Activated naive CD4-positive, alpha-beta T cell treated with anti-CD3 and anti-CD28 coated beads, Interleukin-2, amount 50 U/mL, for 72 hours (primary cell): Measurements from ENCODE around the gene CNKSR3. TPM values are rescaled to one million over a fixed set of nuclear protein-coding genes. Genes with fewer than 3 reads are reported as not detected.
"Not testable (repeated sequence)": the region's sequence is repeated elsewhere in the genome, so short reads cannot be mapped to it uniquely, and the experiment has no call there.

Experiments used
- ATAC-seq, 2 donors: fragments of 150-1000 bp; cut with Tn5 transposase; 2 replicates each; pipeline ENCODE4 v1.10.0; 2021; ENCODE audit warnings: mild to moderate bottlenecking in 2 of 2, moderate library complexity in 2 of 2
- DNase-seq, 2 donors: peaks; one replicate each; pipeline ENCODE4 v3.0.0; 2021 to 2022; ENCODE audit warnings: low spot score in 2 of 2
- H3K27ac Mint-ChIP-seq, 2 donors: one replicate each; pipeline ENCODE4 v1.8.0; 2022; ENCODE audit warnings: mild to moderate bottlenecking in 2 of 2, mixed read lengths in 2 of 2
- H3K36me3 Mint-ChIP-seq, 2 donors: one replicate each; pipeline ENCODE4 v1.8.0; 2022; ENCODE audit warnings: mixed read lengths in 2 of 2
- H3K9me3 Mint-ChIP-seq, 2 donors: one replicate each; pipeline ENCODE4 v1.8.0; 2022; ENCODE audit warnings: mixed read lengths in 2 of 2
- total RNA-seq, 2 donors: library from RNA; stranded (reverse); gene quantifications; one replicate each; pipeline ENCODE4 v1.2.3, GENCODE V29; 2022

Gene CNKSR3
- total RNA-seq, 2 donors from 2014 or later: 0.78 TPM; not detected in 1

- Mint-ChIP-seq H3K36me3 (no peaks in the 10 kb centered on the region), H3K9me3 (no peaks in the 10 kb centered on the region), H3K27ac (no peak overlapping the region)
- ATAC-seq: no peak
- no peak for DNase-seq
Observed at GRCh38 chr6:154535851-154536250, 25.4 kb upstream of the CNKSR3 start.

- H3K36me3 Mint-ChIP-seq: no peaks in the 10 kb centered on the region
- ATAC-seq (no peak), DNase-seq (no peak)
- no peak overlapping the region for H3K27ac Mint-ChIP-seq
- H3K9me3 Mint-ChIP-seq: no peaks in the 10 kb centered on the region
Observed at GRCh38 chr6:154535147-154535546, 24.7 kb upstream of the CNKSR3 start.

- Mint-ChIP-seq H3K27ac (no peak overlapping the region), H3K36me3 (no peaks in the 10 kb centered on the region), H3K9me3 (no peaks in the 10 kb centered on the region)
- ATAC-seq: no peak
- DNase-seq: no peak
Observed at GRCh38 chr6:154534531-154534930, 24.0 kb upstream of the CNKSR3 start.

GRCh38 chr6:154532426-154532825, 21.9 kb upstream of the CNKSR3 start:
- DNase-seq: no peak
- no peak for ATAC-seq
- peaks cover 0 to 3% of the 10 kb centered on the region in 2 donors for H3K9me3 Mint-ChIP-seq
- no peak overlapping the region for H3K27ac Mint-ChIP-seq
- no peaks in the 10 kb centered on the region for H3K36me3 Mint-ChIP-seq

- Mint-ChIP-seq H3K36me3 (no peaks in the 10 kb centered on the region), H3K9me3 (peaks cover 0 to 3% of the 10 kb centered on the region in 2 donors), H3K27ac (no peak overlapping the region)
- ATAC-seq (no peak), DNase-seq (no peak)
Observed at GRCh38 chr6:154529957-154530356, 19.5 kb upstream of the CNKSR3 start.

- Mint-ChIP-seq H3K27ac (no peak overlapping the region), H3K36me3 (no peaks in the 10 kb centered on the region), H3K9me3 (peaks cover 0 to 7% of the 10 kb centered on the region in 2 donors)
- ATAC-seq (no peak), DNase-seq (no peak)
Observed at GRCh38 chr6:154528310-154528915, 17.9 kb upstream of the CNKSR3 start.

GRCh38 chr6:154526996-154527395, 16.5 kb upstream of the CNKSR3 start:
- Mint-ChIP-seq H3K27ac (no peak overlapping the region), H3K36me3 (no peaks in the 10 kb centered on the region), H3K9me3 (peaks cover 0 to 7% of the 10 kb centered on the region in 2 donors)
- ATAC-seq (no peak), DNase-seq (no peak)

GRCh38 chr6:154522576-154522975, 12.1 kb upstream of the CNKSR3 start:
- H3K27ac Mint-ChIP-seq: no peak overlapping the region

GRCh38 chr6:154521412-154521811, 10.9 kb upstream of the CNKSR3 start:
- H3K9me3 Mint-ChIP-seq: peaks cover 0 to 4% of the 10 kb centered on the region in 2 donors
- DNase-seq (no peak), ATAC-seq (no peak)
- H3K27ac Mint-ChIP-seq: no peak overlapping the region
- no peaks in the 10 kb centered on the region for H3K36me3 Mint-ChIP-seq

More at GRCh38 chr6:154522576-154522975, 12.1 kb upstream of the CNKSR3 start:
- ATAC-seq: no peak
- Mint-ChIP-seq H3K9me3 (peaks cover 0 to 4% of the 10 kb centered on the region in 2 donors), H3K36me3 (no peaks in the 10 kb centered on the region)
- DNase-seq: no peak

- Mint-ChIP-seq H3K9me3 (peaks cover 0 to 4% of the 10 kb centered on the region in 2 donors), H3K27ac (no peak overlapping the region), H3K36me3 (no peaks in the 10 kb centered on the region)
- DNase-seq (no peak), ATAC-seq (no peak)
Observed at GRCh38 chr6:154520280-154520679, 9.8 kb upstream of the CNKSR3 start.

- H3K36me3 Mint-ChIP-seq: no peaks in the 10 kb centered on the region
- no peaks in the 10 kb centered on the region for H3K9me3 Mint-ChIP-seq
- H3K27ac Mint-ChIP-seq: no peak overlapping the region
- DNase-seq (no peak), ATAC-seq (no peak)
Observed at GRCh38 chr6:154518396-154518795, 7.9 kb upstream of the CNKSR3 start.

- no peak for ATAC-seq
- Mint-ChIP-seq H3K27ac (no peak overlapping the region), H3K36me3 (no peaks in the 10 kb centered on the region), H3K9me3 (no peaks in the 10 kb centered on the region)
- DNase-seq: no peak
Observed at GRCh38 chr6:154516276-154516675, 5.8 kb upstream of the CNKSR3 start.

- ATAC-seq (no peak), DNase-seq (no peak)
- Mint-ChIP-seq H3K27ac (no peak overlapping the region), H3K9me3 (no peaks in the 10 kb centered on the region), H3K36me3 (no peaks in the 10 kb centered on the region)
Observed at GRCh38 chr6:154515826-154516225, 5.3 kb upstream of the CNKSR3 start.

- not testable (repeated sequence) for H3K27ac Mint-ChIP-seq, DNase-seq, H3K9me3 Mint-ChIP-seq, H3K36me3 Mint-ChIP-seq, ATAC-seq
Observed at GRCh38 chr6:154515076-154515475, 4.6 kb upstream of the CNKSR3 start.

GRCh38 chr6:154514481-154514880, 4.0 kb upstream of the CNKSR3 start:
- Mint-ChIP-seq H3K9me3 (no peaks in the 10 kb centered on the region), H3K36me3 (no peaks in the 10 kb centered on the region), H3K27ac (no peak overlapping the region)
- ATAC-seq: no peak
- DNase-seq: no peak

GRCh38 chr6:154513601-154514320, 3.3 kb upstream of the CNKSR3 start:
- H3K36me3 Mint-ChIP-seq: no peaks in the 10 kb centered on the region
- no peaks in the 10 kb centered on the region for H3K9me3 Mint-ChIP-seq
- no peak for DNase-seq
- no peak overlapping the region for H3K27ac Mint-ChIP-seq
- no peak for ATAC-seq

GRCh38 chr6:154512201-154512600, 1.7 kb upstream of the CNKSR3 start:
- DNase-seq (no peak), ATAC-seq (no peak)
- H3K9me3 Mint-ChIP-seq: no peaks in the 10 kb centered on the region
- H3K27ac Mint-ChIP-seq: no peak overlapping the region
- H3K36me3 Mint-ChIP-seq: no peaks in the 10 kb centered on the region

GRCh38 chr6:154511791-154512190, 1.3 kb upstream of the CNKSR3 start:
- Mint-ChIP-seq H3K9me3 (no peaks in the 10 kb centered on the region), H3K36me3 (no peaks in the 10 kb centered on the region), H3K27ac (no peak overlapping the region)
- ATAC-seq (no peak), DNase-seq (no peak)
